Measurements from ENCODE around the gene DTHD1.

- TF ChIP-seq EZH2 (IDR thresholded peaks at IDR 0.05; ENCODE audit: insufficient read depth, poor library complexity, severe bottlenecking), result no peak
- no peak for TF ChIP-seq EZH2phosphoT487 (IDR thresholded peaks at IDR 0.05; ENCODE audit: insufficient read depth, low read depth)
Measured at GRCh38 chr4:36260731-36261130, 20.7 kb upstream of the DTHD1 start.
